Posterior vena cava (tissue), 2 donors: ENCODE measurements around the gene L3MBTL1. TPM values are rescaled to one million over a fixed set of nuclear protein-coding genes. Genes with fewer than 3 reads are reported as not detected.
"Not testable (repeated sequence)": the region's sequence is repeated elsewhere in the genome, so short reads cannot be mapped to it uniquely, and the experiment has no call there.

Experiments used
- DNase-seq: peaks from one replicate; pipeline ENCODE4 v3.0.0-alpha.2; 2020; ENCODE audit warnings: low spot score
- intact Hi-C, 2 donors: fragments of 100-400 bp; cut with DNase I; formaldehyde crosslinking; loops; one replicate each; pipeline versions ENCODE4 v1.14.1 to v1.14.2; 2022 to 2023
- total RNA-seq, 2 donors: library from RNA; stranded (reverse); fragmentation: NEBNext Ultra II Directional; extraction: Animal tissue kit (Norgen Biotek cat#: 25700); gene quantifications; one replicate each; pipeline ENCODE4 v1.2.1, GENCODE V29; 2021
- donor health status: DM: yes; HTN: yes; CAD: no.
- donor health status: DM: yes; HTN: yes; CAD: no.

The L3MBTL1 gene
- total RNA-seq, 2 donors from 2014 or later = 6.7 to 7.1 TPM

GRCh38 chr20:43492101-43492500, 15.4 kb upstream of the L3MBTL1 start:
- intact Hi-C loops = no loop called here
- no peak for DNase-seq

- no peak for DNase-seq
- intact Hi-C loops = no loop called here
Measured at GRCh38 chr20:43495388-43495787, 12.1 kb upstream of the L3MBTL1 start.

GRCh38 chr20:43502021-43502420, 5.5 kb upstream of the L3MBTL1 start:
- DNase-seq, intact Hi-C loops: not testable (repeated sequence)

- no peak for DNase-seq
- intact Hi-C loops = no loop called here
Measured at GRCh38 chr20:43506238-43506637, 1.3 kb upstream of the L3MBTL1 start.

- intact Hi-C loops = no loop called here
- no peak for DNase-seq
Measured at GRCh38 chr20:43508106-43508505, 609 bp downstream of the L3MBTL1 start.

DNA sequence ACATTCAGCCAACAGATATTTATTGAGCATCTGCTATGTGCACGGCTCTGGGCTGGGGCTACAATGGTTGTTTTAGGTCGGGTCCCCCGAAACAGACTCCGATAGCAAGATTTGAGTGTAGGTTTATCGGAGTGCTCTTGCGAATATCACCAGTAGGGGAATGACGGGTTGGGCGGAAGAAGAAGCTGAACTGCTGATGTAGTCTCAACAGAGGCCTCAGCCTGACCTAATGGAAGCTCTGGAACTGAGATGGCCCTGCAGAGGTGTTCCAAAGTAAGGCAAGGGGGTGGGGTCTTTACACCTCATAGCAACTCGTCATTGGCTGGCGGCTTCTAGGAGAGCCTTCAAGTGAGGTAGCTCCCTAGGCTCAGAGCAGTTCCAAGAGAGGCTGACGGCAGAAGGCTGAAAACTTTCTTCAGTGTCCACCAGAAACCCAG, 1.1 kb downstream of the L3MBTL1 start:
- intact Hi-C loops = no loop called here
- DNase-seq = no peak

DNA sequence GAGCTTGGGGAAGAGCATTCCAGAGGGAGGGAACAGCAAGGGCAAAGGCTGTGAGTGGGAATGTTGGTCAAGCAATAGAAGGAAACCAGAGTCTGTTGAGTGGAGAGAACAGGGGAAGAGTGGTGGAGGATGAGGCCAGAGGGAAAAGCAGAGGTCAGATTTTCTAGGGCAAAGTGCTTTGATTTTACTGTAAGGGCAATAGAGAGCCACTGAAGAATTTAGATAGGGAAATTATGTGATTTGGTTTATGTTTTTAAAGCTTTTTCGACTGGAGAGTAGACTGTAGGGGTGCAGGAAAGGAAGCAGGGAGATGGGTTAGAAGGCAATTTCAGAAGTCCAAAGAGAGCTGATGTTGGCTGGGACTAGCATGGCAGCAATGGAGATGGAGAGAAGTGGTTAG, 4.4 kb downstream of the L3MBTL1 start:
- no peak for DNase-seq
- intact Hi-C loops = no loop called here

- intact Hi-C loops = no loop called here
- no peak for DNase-seq
Measured at GRCh38 chr20:43513372-43513930, 6.0 kb downstream of the L3MBTL1 start.

DNA sequence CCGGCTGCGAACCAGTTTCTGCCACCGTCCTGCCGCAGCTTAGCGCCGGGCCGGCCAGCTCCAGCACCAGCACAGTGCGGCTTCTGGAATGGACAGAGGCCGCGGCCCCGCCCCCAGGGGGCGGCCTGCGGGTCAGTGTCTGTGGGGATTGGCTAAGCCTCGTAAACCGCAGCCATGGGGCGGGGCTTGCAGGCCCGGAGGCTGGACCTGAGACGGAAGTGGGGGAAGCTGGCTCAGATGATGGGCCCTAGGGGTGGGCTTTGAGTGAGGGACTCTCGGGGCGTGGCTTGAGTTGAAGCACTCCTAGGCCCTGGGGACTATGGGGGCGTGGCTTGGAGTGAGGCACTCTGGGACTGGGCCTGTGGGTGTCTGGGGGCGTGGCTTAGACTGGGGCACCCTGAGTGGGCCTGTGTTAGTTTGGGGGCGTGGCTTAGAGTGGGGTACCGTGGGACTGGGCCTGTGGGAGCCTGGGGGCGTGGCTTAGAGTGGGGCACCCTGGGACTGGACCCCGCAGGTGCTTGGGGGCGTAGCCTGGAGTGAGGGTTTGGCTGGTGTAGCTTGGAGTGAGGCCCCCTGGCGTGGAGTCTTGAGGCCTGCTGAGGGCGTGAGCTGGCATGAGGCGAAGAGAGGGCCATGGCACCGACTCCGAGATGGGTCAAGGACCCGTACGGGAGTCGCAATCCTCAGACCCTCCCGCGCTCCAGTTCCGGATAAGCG, 6.6 kb downstream of the L3MBTL1 start:
- DNase-seq = peak; percentile 98
- intact Hi-C loops = no loop called here

GRCh38 chr20:43514648-43514999, 7.1 kb downstream of the L3MBTL1 start:
- DNase-seq = peak; percentile 84
- intact Hi-C loops = no loop called here

DNA sequence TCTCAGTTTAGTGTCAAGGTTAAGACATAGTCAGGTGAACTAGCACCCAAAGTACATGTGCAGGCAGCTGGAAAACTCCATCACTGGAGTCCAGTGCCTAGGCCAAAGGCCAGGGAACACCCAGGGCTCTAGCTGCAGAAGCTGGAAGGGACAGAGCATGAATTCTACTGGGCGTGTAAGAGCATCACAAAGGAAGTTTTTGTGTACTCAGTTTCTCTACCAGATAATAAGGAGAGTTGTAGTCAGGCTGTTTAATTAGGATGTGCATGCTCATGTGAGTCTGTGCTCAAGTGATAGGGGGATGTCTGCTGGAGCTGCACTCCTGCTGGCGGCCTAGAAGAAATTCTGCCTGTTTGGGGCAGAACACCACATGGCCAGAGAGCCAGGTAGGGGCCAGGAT, 8.1 kb downstream of the L3MBTL1 start:
- DNase-seq = no peak
- intact Hi-C loops = no loop called here

DNA sequence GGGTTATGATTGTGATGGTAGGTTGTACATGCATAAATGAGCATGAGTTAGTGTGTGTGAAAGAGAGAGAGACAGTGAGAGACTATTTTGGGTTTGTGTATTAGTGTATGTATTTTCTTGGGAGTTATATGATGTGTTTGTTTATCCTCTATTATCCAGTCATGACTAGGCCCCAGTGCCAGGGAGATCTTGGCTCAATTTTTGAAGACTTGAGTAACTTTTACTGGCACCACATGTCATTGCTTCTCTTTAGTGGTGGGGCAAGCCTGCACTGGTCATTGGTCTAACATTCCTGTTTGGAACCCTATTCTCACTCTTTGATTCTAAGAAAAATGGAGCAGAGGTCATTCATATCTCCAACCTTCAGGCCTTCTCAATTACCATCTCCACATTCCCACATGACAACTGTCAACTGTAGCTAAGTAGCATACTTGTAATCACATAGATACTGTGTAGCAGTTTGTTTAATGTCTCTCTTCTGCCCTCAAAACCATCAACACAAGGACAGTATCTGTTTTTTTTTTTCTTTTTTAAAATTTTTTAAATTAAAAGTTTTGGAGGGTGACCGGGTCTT, 8.8 kb downstream of the L3MBTL1 start:
- DNase-seq = no peak
- intact Hi-C loops = no loop called here

GRCh38 chr20:43520074-43520630, 12.7 kb downstream of the L3MBTL1 start:
- intact Hi-C loops = no loop called here

DNA sequence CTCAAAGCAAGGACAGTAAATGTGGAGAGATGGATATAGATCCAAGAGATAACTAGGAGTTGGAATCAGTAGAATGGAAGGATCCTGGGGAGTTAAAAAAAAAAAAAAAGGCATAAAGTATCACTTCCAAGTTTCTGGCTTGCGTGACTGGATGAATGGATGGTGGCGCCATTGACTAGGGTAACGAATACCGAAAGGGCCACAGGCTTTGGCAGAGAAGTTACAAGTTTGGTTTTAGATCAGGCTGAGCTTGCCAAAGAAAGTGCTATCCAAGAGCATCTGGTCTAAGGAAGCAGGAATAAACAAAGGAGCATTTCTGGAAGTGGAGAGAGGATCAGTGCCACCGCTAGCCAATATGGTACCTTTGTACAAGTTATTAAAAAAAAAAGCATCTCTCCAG, 17.5 kb downstream of the L3MBTL1 start:
- intact Hi-C loops = no loop called here
- no peak for DNase-seq

More at GRCh38 chr20:43520074-43520630, 12.7 kb downstream of the L3MBTL1 start:
- DNase-seq = no peak

GRCh38 chr20:43528258-43528875, 20.9 kb downstream of the L3MBTL1 start:
- intact Hi-C loops = no loop called here
- DNase-seq = peak; percentile 19

DNA sequence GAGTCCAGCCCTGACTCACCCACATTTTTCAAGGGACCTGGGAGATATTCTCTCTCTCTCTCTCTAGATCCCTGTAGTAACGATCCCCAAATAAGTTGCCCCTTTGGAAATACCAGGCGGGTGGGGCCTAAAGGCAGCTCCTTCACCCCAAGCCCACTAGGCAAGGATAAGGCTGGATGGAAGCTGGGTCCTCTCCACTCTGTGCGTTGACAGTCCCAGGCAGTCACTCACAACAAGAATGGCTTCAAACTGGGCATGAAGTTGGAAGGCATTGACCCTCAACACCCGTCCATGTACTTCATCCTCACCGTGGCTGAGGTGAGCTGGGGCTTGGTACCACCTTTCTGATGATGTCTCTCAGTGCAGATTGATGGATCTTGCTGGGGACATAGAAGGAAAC, 21.6 kb downstream of the L3MBTL1 start:
- intact Hi-C loops = no loop called here
- DNase-seq = no peak

GRCh38 chr20:43529457-43530153, 22.1 kb downstream of the L3MBTL1 start:
- intact Hi-C loops = loop anchor here (10.0 kb wide), 2 partner anchors 545 to 555 kb away; no protein-coding TSS in a partner anchor
- DNase-seq = no peak

DNA sequence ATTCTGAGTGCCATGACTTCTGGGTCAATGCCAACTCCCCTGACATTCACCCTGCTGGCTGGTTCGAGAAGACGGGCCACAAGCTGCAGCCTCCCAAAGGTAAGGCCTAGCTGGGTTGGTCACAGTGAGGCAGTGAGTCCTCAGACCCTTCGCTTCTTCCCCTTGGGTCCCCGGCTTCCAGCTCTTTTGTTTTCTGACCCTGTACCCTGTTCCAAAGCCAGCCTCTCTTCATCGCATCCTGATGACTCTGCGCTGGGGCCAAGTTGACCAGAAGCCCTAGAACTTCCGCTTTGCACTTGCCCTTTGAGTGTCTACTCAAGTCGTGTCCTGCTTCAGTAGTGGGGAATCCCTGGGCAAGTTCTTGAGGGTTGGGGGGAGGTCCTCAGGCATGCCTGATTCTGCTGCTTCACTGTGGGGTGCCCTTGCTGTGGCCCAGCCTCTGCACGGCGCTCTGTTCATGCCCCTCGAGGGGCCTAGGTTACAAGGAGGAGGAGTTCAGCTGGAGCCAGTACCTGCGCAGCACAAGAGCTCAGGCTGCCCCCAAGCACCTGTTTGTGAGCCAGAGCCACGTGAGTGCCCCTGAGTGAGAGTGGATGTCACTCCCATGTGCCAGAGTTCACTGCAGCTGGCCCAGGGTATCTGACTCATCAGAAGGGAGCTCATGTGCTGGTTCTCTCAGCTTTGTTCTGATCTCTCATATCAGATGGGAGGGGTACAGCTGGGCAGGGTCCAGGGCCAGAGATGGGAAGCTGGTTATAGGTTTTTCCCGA, 23.0 kb downstream of the L3MBTL1 start:
- intact Hi-C loops = loop anchor here (10.0 kb wide), 2 partner anchors 544 to 554 kb away; no protein-coding TSS in a partner anchor
- DNase-seq = peak; percentile 41

GRCh38 chr20:43531091-43531443, 23.6 kb downstream of the L3MBTL1 start:
- intact Hi-C loops = loop anchor here (10.0 kb wide), 2 partner anchors 544 to 554 kb away; no protein-coding TSS in a partner anchor
- no peak for DNase-seq
